GM23248 (cell line): ENCODE results near the gene ZNF576.

Source experiments
- EZH2 ChIP-seq: fragments of 200-600 bp; sonication (generic); IDR thresholded peaks from 2 replicates; pipeline ENCODE4 v1.6.1; 2018; ENCODE audit warnings: antibody characterized with exemption, mild to moderate bottlenecking; ENCODE audit not compliant: insufficient read depth, poor library complexity, severe bottlenecking
- EZH2phosphoT487 ChIP-seq: fragments of 200-600 bp; sonication (generic); IDR thresholded peaks from 2 replicates; pipeline ENCODE4 v1.6.1; 2018; ENCODE audit warnings: antibody characterized with exemption, moderate library complexity, mild to moderate bottlenecking, low read depth; ENCODE audit not compliant: insufficient read depth

- no peak for TF ChIP-seq EZH2phosphoT487
- TF ChIP-seq EZH2, result no peak
Measured at GRCh38 chr19:43586346-43586745, 10.0 kb upstream of the ZNF576 start.
